Esophagus squamous epithelium (tissue), 4 donors: ENCODE results near the gene KAZN.

Experiments
- CTCF ChIP-seq, 6 experiments: fragments of 450-650 bp in 4 of 6; fragments of 200-600 bp in 2 of 6; sonication (generic) in 2 of 6; IDR thresholded peaks; one replicate each; pipeline ENCODE4 v1.5.1; 2016 to 2019; ENCODE audit warnings: antibody characterized with exemption in 6 of 6, mild to moderate bottlenecking in 4 of 6, moderate library complexity in 4 of 6
- POLR2A ChIP-seq, 4 donors: fragments of 450-650 bp; IDR thresholded peaks; one replicate each; pipeline ENCODE4 v1.6.1; 2017; ENCODE audit warnings: antibody characterized with exemption in 4 of 4, mild to moderate bottlenecking in 4 of 4, moderate library complexity in 3 of 4

GRCh38 chr1:14880456-14881316, 282.2 kb downstream of the KAZN start:
- TF ChIP-seq CTCF (IDR thresholded peaks at IDR 0.05) (no peak), POLR2A (IDR thresholded peaks at IDR 0.05) (no peak)
